CD4-positive, alpha-beta T cell treated with Interleukin-10 for 1 hour (primary cell): ENCODE results near the gene GPR37.
A peak's percentile ranks its signal among the peaks of the same experiment; 100 is the strongest.

Experiments used
- DNase-seq: peaks from one replicate; pipeline ENCODE4 v3.0.0-alpha.2; 2020

GPR37 gene, protein sequence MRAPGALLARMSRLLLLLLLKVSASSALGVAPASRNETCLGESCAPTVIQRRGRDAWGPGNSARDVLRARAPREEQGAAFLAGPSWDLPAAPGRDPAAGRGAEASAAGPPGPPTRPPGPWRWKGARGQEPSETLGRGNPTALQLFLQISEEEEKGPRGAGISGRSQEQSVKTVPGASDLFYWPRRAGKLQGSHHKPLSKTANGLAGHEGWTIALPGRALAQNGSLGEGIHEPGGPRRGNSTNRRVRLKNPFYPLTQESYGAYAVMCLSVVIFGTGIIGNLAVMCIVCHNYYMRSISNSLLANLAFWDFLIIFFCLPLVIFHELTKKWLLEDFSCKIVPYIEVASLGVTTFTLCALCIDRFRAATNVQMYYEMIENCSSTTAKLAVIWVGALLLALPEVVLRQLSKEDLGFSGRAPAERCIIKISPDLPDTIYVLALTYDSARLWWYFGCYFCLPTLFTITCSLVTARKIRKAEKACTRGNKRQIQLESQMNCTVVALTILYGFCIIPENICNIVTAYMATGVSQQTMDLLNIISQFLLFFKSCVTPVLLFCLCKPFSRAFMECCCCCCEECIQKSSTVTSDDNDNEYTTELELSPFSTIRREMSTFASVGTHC

DNA sequence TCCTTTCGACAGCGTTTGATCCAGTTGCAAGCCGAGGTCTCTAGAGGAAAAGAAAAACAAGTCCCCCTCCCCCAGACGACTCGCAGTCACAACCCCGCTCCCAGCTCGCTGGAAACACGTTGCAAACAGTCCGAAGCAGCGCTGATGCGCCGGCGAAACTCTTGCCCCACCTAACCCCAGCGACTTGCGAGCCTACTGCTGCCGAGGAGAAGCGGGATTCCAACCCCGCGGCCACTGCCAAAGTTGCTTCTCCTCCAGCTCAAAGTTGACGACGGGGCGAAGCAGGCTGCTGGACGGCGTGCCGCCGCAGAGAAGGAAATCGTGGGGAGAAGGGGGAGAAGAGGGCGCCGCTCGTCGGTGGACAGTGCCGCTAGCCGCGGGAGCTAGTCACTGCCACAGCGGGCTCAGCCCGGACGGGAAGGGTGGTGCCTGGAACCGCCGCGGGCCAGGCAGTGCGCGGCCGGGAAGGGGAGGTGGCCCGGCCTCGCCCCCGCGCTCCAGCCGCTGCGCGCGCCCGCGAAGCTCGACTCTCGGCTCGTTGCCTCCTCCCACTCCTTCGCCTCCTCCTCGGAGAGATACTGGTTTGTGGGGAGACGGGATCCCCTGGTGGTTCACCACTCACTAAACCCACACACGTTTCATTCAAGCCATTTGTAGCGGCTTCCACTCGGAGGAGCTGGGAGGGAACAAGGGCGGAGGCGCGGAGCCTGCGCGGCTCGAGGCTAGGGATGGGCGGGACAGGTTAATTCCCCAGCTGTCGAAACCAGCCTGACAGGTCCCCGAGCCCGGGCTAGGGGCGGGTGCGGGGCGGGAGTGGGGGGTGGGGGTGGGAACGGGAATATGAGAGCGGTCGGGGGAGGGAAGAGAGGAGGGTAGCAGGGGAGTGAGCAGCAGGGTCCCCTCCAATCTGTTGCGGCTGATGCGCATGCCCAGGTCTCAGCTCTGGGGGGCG is at the start of gene GPR37:
Gene GPR37 (minus strand): TSS at position 392 of the 952 bp plus-strand sequence. CDS start 816 bp downstream, outside the sequence.
- peak; percentile 1 for DNase-seq

DNA sequence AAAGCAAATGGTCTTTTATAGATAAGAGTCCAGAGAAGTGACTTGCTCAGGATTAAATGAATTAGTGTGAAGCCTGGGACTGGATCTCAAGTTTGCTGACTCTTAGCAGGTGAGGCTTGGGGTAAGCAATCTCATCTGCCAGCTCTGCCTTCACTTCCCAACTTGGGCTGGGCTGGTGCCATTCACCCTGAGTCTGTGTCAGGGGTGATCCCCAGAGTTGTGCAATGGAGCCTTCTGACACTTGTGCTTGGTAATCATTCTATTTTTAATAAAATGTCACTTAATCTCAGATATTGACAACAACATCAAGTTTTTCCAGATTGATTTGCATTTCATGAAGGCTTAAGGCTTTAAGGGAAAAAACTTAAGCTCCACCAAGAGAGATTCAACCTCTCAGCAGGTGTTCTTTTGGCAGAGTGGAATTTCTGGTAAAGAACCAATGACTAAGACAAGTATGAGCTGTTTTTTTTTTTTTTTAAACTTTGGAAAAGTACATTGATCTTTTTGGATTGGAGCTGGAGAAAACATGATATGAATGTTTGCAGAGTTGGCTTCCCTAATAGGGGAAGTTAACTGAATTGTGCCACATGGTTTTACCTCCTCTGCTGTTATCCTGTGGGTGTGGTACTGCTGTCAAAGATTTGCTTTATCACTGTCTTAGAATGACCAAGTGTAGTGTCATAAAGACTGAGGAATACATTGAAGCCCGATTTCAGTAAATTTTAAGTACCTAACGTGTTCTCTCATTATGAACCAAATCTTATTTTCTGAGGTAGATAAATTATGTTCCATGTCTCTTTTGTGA is 48.6 kb upstream of the GPR37 start:
- no peak for DNase-seq

DNA sequence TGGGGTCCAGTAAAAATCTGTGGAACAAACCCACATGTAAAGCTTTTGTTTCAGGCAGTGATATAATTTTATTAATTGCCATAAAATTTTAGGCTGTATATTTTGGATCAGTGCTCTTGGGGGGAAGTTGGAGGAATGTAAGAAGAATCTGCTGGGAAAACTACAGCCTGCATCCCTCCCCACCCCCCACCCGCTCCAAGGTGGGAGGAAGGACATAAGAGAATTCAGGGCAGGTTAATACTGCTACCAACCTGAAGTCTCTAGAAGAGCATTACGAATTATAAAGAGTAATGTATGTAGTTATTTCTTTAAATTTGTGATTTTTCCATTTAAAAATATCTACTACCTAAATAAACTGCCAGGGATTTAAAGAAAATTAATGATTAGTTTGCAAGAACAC is 47.2 kb upstream of the GPR37 start:
- no peak for DNase-seq

DNA sequence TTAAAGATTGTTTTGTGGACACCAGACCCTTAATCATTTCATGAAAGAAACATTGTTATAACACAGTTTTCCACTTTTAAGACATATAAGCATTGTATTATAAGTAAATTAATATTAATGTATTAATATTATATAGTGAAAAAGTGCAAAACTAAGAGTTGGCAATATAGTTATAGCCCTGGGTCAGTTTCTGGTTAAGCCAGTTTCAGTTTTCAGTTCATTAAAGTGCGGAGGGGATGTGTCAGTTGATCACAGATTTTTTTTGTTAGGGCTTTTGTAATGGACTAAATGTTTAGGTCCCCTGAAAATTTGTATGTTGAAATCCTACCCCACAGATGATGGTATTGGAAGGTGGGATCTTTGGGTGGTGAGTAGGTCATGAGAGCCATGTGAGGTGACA is 45.7 kb upstream of the GPR37 start:
- no peak for DNase-seq

DNA sequence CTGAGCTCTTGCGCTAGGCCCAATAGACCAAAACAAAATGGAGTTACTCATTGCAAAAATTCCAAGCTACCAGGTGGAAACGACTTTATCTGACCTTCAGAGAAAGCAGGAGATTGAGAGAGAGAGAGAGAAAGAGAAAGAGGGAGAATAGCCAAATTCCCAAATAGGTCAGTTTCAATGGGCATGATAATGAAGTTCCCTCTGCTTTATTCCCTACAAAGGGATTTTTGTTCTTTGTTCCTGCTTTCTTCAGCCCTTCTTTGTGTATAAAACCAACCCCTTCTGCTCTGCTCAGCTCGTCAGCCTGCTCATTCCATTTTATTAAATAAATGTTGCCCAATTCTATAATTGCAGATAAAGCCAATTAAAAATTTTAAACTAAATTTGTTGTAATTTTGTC is 45.0 kb upstream of the GPR37 start:
- no peak for DNase-seq

DNA sequence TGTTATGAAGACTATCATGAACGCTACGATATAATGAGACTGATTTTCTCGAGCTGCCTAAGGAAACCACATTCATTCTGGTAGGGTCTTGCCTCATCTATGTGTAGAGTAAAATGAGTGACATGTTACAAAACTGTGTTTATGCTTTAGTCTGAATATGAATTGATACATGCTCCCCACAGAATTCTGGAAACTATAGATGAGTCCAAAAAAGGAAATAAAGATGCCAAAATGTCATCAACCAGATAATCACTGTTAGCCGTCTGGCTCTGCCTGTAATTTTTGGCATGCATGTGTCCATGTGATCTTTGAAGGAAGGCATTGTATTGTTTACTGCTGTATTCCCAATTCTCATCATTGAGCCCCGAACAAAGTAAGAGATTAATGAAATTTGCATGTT is 42.6 kb upstream of the GPR37 start:
- no peak for DNase-seq

DNA sequence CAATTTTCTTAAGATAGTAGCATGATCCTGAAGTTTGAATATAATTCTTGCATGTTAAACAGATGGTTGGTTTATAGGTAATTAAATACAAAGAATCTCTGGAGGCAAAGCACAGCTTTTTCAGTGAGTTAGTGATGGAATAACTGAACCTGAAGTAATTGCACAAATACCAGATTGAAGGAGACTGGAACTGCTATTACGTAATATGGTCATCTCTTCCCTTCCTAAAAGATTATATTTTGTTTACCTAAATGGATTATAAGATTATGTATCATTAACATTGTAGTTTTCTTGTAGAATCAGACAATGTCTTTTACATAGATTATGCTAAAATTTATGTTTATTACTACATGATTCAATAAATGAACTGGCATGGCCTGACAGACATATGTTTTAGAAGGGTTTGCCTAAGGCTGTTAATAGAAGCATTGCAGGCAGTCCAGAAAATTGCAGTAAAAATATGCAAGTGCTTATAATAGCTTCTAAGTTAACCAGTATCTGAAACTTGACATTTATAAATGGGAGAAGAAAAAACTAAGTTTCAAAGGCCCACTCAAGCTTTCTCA is 35.8 kb upstream of the GPR37 start:
- DNase-seq, result no peak

DNA sequence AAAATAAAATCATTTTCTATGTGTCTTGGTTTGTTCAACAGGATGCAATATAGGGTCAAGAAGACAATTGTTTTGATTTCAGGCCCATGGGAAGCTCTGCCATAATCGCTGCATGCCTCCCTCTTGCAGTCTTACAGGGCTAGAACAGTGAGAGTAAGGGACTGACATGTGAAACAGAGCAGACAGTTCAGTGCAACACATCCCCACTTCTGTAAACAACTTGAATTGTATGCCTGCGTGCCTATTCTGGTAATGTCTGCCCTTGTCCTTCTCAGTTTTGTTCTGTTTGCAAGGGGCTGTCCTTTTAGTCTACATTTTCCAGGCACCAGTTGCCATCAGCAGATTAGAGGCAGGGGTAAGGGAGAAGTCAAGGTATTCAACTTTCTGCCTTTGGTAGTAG is 34.8 kb upstream of the GPR37 start:
- no peak for DNase-seq

DNA sequence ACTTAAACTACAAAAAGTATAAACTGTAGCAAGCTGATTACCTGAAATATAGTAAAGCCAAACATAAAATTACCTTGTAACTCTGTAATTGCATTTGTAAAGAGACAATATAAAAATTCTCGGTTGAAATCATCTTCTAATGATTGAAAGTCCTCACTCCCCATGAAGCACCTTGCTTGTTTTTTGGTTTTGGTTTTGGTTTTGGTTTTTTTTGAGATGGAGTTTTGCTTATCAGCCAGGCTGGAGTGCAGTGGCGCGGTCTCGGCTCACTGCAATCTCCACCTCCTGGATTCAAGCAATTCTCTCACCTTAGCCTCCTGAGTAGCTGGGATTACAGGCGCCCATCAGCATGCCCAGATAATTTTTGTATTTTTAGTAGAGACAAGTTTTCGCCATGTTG is 33.9 kb upstream of the GPR37 start:
- DNase-seq, result no peak

DNA sequence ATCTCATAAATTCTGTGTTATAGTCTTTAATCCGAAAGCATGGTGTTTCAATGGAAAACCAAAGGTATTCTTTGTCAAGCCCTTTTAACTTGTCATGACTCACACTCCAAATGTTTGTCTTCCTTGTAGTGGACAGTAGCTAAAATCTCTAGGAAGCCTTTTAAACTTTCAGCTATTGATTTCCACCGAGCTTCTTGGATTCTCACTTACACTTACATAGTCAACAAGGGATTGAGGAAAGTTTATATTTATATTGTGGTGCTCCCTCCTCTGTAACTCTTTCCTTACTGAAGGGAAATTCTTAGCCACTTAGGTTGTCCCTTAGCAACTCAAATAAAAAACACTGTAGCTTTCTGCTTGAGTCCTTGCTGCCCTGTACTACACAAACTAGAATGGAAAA is 31.2 kb upstream of the GPR37 start:
- DNase-seq, result no peak

DNA sequence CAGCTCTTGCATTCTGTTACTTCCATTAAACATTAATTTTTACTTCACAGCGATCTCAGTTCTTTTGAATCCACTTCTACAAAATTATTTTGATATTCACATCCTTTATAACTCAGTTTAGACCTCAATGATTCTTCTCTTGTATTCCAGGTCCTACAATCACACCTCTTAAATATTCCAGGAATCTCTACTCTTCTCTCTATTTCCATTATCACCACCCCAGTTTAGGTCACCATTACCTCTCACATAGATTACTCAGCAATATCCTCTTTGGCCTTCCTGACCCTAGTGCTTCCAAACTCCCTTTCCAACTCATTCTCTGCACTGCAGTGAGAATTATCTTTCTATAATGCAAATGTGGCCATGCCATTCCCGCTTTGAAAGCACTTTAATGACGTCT is 27.1 kb upstream of the GPR37 start:
- no peak for DNase-seq

DNA sequence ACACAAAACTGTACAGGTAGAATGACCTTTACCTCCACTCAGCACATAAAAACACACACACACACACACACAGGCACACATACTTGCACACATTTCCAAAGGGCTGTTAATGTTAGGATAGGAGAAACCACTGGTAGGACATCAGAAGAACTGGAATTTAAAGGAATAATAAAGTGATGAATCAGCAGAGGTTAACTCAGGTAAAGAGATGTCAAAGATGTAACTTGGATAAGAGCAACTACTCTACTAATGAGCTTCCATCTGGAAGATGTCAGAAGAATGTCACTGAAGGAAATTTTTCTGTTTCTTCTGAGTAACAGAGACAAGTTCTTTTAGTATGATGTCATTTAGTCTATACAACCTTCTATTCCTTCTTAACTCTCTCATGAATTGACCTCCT is 26.4 kb upstream of the GPR37 start:
- no peak for DNase-seq

DNA sequence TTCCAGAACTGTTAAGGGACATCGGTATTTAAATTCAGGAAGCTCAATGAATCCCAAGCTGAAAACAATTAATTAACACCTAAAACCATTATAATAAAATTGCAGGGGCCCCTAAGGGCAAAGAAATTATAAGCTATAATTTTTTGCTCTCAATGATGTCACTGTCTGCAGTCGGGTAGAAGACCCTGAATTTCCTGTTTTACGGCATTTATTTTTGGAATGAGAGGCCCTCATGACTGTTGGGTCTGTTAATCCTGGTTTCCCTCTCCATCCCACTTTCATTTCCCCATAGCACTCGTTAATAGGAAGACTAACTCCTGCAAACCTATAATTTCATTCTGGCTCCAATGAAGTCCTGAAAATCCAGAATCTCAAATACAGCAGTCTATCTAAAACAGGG is 25.8 kb upstream of the GPR37 start:
- no peak for DNase-seq

DNA sequence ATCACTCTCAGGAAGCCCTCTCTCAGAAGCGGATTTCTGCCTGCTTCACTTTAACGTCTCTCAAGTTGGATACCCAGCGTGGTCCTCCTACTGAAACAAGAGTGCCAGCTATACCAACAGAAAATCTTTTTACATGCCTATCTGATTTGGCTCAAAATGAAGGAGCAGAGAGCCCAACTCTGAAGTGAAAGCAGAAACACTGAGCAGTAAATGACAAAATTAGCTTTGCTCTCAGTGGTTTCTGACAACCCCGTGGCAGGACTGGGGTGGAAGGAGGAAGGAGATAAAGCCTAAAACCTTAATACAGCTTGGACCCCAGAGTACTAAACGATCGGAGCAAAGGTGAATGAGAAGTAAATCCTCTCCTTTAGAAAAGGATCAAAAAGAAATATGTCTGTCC is 25.1 kb upstream of the GPR37 start:
- DNase-seq, result no peak

DNA sequence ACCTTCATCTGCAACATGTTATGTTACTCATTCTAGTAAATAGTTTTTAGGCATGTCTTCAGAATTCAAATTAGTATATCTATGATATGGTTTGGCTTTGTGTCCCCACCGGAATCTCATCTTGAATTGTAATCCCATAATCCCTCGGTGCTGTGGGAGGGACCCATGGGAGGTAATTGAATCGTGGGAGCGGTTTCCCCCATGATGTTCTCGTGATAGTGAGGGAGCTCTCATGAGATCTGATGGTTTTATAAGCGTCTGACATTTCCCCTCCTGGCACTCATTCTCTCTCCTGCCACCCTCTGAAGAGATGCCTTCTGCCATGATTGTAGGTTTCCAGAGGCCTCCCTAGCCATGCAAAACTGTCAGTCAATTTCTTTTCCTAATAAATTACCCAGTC is 20.4 kb upstream of the GPR37 start:
- no peak for DNase-seq

DNA sequence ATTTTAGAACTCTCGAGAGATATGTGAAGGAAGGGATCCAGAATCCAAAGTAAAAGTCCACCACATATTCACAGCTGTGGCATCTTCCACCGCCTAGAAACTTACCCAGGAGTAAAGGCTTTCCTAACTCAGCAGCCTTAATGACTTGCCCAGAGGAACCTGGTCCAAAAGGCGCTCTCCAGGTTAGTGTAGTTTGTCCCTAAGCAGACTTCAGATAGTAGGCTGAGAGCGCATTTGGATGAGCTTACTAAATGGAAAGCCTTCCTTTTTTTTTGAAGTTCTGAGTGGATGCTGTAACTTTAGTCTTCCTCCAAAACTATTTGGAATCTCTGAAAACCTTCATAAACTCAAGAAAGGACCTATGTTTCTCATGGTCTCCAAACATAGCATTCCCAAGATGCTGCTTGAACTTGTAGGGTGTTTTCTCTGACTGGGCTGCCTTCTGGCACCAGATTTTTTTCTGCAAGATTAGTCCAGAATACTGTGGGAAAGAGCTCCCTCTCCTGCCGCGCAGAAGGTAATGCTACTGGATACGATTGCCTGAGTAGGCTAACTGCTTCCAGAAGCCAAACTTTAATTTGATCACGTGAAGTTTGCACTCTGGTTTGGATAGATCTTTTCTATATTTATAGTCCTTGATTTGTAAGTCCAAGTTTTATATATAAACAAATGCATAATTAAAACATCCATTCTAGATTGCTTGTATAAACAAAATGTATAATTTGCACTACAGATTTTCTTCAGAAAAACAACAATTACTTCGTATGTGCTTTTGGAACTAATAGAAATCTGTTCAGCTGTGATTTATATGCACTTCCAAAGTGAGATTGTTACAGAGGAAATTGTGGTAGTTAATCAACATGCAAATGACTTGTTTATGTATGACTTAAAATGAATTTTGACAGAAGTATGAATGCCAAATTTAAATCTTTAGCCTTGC is 19.6 kb upstream of the GPR37 start:
- DNase-seq, result peak; percentile 8

DNA sequence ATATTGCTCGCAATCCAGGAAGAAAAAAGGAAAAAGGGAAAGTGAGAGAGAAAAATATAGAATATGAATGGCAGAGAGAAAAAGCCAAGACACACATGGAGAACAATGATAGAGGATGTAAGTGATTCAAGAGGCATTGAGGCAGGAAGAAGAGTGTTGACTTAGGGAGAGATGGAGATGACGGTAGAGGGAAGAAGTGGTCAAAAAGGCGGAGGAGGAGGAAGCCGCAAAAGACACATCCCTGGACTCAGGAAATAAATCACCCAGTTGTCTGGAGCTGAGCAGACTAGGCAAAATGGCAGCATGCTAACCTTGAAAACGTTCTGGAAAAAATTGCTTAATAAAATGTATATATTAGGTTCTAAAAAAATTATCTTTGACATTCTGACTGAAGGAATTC is 17.7 kb upstream of the GPR37 start:
- DNase-seq, result no peak

DNA sequence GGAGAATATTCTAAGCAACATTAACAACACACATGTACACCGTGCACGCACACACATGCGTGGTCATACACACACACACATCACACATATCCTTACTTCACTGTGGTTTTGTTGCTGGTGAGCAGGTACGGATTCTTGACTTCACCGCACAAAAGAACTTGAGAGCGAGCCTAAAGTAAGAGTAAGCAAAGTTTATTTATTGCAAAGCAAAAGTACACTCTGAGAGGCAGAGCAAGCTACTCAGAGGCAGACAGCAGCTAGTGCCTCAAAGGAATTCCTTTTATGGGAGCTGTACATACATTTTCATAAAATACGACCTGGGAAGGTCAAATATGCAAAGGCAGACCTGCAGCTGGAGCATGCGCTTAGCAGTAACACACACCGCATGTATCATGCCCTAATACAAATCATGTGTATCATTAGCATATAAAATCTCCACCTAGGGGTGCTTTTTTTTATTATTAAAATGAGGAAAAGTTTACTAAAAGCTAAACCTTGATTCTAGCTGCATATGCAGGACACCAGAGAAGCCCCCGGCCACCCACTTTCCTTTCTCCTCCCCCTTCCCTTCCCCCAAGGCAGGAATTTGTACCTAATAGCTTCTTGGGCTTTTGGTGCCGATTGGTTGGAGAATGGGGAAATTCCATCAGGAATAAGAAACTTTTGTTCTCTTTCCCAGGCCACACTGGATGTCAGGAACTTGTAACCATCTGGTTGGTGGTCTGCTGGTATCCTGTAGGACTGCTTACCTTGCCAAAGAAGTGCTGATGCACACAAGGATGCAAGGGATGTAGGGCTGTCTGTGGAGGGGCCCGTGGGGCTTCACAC is 16.5 kb upstream of the GPR37 start:
- no peak for DNase-seq

DNA sequence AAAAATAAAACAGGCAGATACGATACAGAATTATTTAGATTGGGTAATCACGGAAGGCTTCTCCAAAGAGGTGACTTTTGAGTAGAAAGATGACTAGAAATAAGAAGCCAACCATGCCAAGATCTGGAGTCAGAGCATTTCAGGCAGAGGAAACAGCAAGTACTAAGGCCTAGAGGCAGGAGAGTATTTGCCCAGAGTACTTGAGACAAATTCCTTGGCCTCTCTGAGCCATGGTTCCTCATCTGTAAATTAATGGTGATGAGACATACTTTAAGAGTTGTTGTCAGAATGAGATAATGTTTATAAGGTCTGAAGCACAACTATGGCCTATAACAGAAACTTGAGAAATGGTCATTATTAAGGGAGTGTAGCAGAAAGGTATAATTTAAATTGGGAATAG is 15.8 kb upstream of the GPR37 start:
- no peak for DNase-seq

DNA sequence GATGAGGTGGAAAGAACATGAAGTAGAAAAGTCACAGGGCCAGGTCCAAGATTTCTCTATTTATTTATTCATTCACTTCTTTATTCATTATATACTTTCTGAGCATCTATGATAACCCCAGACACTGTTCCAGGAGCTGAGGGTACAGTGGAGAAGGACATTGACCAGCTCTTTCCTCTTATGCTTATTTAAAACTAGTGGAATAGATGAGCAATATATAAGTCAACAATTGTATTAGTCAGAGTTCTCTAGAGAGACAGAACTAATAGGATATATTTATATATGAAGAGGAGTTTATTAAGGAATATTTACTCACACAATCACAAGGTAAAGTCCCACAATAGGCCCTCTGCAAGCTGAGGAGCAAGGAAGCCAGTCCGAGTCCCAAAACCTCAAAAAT is 15.0 kb upstream of the GPR37 start:
- no peak for DNase-seq
